HG03045 (cell line): ENCODE results near the gene ZNF445.
"Not testable (repeated sequence)": the region's sequence is repeated elsewhere in the genome, so short reads cannot be mapped to it uniquely, and the experiment has no call there.

Source experiments
- ATAC-seq: cut with Tn5 transposase; IDR thresholded peaks from one replicate; pipeline ENCODE4 v1.9.1; 2021; ENCODE audit warnings: mild to moderate bottlenecking, moderate library complexity; ENCODE audit not compliant: unreplicated experiment

The ZNF445 gene

GRCh38 chr3:44437800-44438199 is 39.7 kb downstream of the ZNF445 start:
- ATAC-seq, result no peak

- no peak for ATAC-seq
Measured at GRCh38 chr3:44436181-44436580, 41.3 kb downstream of the ZNF445 start.

DNA sequence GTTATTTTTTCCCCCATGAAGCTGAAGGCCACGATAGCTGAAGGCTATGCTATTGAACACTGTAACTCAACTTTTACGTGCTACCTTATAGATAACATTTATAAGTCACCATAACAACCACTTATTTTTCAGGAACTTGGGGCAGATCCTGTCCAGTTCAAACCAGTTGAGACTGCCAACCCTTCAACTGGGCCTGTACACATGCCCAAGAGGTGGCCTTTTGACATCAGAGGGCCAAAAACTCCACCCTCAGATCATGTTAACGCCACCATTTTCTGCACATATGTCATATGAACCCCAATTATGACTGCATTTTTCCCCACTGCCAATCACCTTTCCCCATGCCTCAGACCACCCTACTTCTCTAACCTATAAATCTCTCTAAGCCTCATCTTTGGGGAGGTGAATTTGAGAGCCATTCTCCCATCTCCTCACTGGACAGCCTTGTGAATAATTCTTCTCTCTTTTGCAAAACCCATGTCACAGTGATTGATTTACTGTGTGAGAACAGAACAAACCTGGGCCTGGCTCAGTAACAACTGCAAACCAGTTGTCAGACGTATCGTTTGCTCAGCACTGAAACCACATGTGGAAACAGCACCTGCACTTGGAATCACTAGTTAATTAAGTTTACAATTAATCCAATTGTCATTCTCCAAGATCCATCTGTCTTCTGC is 42.5 kb downstream of the ZNF445 start:
- no peak for ATAC-seq

- no peak for ATAC-seq
Measured at GRCh38 chr3:44430466-44430865, 47.0 kb downstream of the ZNF445 start.

- ATAC-seq, result no peak
Measured at GRCh38 chr3:44429459-44429858, 48.0 kb downstream of the ZNF445 start.

DNA sequence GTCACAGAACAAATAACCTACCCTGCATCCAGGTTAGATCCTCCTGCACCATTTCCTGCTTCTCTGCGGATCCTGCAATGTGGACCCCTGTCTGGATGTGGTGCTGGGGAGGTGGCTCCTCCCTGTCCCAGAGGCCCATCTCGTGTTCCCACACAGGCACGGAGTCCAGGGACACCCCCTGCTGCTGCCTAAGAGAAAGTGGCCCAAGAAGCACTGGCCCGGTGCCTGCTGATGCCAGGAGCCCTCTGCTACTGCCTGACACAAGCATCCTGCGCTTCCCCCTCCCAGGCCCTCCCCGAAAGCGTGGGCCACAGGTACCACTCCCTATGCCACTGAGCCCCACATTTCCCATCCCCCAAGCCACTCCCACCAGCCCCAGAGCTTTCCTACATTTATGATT is 48.6 kb downstream of the ZNF445 start:
- ATAC-seq, result no peak

- ATAC-seq, result no peak
Measured at GRCh38 chr3:44427683-44428082, 49.8 kb downstream of the ZNF445 start.

DNA sequence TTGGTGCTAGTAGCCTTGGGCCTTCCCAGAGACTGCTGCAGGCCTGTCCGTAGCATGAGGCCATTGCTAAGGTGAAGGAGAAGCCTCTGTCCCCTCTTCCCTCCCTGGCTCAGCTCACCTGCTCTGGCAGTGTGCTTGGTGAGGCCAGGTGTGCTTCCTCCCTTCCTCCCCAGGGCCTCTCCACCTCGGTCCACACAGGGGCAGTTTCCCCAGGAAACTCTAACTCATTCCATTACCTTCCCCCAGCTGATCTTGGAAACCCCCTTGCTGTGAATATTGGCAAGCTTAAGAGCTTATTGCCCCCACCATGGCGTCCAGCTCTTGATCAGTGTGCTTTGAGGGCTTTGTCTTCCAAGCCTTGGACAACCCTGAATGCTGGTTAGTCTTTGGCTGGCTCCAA is 52.7 kb downstream of the ZNF445 start:
- no peak for ATAC-seq

DNA sequence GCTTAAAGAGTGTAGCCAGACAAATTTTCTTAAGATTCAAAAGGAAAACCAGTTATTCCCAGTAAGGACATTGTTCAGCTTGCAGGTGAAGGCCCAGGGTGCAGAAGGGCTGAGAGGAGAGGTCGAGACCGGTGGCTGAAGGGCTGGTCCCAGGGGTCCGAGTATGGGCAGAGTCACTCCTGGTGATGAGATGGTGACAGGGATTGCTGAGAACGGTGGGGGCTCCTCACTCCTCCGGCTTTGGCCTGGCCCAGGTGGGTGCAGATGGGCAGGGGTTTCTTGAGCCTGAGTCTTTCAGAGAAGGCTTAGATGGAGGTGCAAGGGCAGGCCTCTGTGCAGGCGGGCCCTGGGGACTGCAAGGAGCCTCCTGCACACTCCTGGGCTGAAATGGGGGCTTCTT is 56.2 kb downstream of the ZNF445 start:
- ATAC-seq, result no peak

GRCh38 chr3:44420676-44421075 is 56.8 kb downstream of the ZNF445 start:
- ATAC-seq, result no peak

DNA sequence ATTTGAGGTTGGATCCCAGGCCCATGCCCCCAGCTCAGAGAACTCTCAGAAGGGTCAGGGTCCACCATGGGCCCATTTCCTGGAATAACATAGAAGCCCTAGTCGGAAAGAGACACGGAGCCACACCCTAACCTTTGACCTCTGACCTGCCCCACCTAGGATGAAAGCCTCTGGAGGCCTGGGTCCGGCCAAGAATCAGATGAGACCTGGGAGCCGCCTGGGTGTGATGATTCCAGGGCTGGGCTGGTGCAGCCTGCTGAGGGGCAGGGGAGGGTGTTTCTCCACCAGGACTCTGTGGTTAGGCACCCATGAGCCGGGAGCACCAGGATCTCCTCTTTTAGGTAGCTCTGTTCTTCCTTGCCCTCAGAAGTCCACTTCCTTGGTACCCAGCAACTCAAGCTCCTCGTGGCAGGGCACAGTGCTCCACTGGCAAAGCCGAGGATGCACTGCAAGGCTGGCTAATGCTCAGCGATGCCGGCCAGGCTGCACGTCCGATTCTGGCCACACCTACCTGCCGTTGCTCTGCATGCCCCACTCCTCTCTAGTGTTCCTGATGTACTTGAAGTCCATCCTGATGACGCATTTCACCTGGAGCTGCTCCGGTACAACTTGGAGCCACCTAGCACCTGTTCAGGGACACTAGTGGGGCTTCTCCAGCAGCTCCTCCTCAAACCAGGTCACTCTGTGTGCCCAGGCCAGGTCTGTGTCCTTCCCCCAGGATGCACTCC is 57.4 kb downstream of the ZNF445 start:
- ATAC-seq, result no peak

DNA sequence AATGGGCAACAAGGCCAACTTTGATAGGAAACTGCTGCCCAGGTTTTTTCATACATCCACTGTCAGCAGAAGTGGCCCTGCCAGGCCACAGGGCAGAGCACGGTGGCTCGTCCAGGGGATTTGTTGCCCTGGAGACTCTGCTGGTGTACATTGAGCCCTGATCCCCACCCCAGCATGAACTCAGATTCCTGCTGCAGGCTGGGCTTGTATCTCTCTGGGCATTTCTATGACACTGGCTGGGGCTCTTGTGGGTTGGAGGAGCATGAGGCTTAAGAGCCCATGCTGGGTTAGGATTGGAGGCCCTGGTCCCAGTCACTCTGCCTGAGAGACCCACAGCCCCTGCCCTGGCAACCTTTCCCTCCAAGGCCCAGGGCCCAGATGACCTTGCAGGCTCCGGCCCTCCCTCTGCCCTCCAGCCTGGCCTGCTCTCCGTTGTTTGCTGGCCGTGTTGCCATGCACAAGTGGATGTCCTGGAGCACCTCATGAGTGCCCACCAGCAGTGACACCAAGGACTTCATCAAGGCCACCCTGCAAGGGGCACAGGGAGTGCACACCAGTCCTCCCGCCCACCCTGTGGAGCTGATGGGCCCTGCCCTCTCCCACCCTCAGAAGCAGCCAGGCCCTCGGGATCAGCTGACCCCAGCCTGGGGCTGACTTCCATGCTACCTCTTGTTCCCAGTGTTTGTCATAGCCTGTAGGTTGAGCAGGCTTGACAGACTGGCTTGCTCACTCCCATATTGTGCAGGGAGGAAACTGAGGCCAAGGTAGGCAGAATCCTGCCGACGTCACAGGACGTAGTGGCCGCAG is 58.2 kb downstream of the ZNF445 start:
- ATAC-seq, result no peak

DNA sequence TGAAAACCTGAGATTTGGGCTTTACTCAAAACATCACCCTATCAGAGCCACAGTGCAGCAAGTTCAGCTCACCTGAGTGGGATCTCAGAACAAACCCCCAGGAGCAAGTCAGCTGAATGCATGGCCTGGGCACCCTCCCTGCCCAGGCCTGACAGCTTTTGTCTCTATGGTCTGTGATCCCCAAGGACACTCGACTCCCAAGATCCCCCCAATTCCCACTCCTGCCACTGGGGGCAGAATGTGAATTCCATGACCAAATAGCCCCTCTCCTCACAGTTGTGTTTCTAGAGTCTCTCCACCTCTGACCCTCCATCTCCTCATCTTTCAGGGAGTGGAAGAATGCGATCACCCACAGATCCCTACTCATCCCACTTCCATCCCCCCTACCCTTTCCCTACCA is 58.9 kb downstream of the ZNF445 start:
- no peak for ATAC-seq

- ATAC-seq, result not testable (repeated sequence)
Measured at GRCh38 chr3:44418118-44418517, 59.4 kb downstream of the ZNF445 start.

DNA sequence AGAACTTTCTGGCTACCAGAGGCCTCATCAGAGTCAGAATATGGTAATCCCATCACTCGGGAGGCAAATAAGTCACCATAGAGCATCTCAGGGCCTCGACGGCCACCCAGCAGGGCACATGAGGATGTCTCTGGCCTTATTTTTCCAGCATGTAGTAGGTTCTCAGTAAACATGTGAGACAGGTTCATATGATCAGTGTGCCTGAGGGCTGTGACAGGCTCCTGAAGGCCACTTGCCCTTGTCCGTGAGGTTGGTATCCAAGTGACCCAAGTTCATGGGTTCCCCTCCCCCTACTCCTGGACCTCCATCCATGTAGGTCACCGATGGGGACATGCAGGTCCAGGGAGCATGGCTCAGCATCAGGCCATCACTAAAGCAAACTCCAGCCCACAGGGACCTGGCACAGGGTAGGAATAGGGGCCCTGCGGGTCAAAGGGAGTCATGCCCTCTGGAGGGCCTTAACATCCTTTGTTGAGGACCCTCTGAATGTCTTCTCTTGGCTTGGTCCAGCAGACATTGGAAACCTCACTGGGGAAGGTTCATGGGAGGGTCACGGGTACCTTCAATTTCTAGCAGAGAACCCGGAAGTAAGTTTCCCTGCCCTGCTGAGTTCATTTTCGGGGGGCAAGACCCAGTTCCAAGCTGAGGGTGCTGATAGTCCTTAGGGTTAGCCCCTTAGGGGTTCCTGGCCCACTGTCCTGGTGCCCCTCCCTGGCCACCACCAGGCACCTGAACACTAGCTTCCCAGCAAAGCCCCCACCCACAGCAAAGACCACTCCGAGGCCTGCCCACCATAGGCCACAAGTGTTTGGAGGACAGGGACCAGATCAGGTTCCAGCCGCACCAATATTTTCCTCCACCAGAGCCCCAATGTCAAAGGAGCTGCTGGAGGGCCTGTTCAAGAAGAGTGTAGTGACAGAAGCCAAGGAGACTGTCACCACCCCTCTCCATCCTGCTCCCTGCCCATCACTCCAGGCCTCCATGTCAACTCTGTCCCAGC is 61.1 kb downstream of the ZNF445 start:
- no peak for ATAC-seq

GRCh38 chr3:44415421-44415820 is 62.0 kb downstream of the ZNF445 start:
- no peak for ATAC-seq

GRCh38 chr3:44414517-44415090 is 62.9 kb downstream of the ZNF445 start:
- ATAC-seq, result no peak

DNA sequence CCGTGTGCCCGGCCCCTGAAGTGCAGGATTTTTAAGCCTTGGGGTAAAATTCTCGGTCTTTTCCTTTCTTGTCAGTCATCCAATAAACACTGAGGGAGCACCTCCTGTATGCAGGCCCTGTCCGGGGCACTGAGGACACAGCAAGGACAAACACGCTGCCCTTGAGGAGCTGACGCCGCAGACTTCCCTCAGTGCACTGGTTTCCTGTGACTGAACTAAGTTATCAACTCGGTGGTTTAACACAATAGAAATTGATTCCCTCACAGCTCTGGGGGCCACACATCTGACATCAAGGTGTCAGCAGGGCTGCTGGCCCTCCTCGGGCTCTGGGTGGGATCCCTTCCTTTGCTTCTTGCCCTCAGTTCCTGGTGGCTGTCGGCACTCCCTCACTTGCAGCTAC is 65.1 kb downstream of the ZNF445 start:
- no peak for ATAC-seq

GRCh38 chr3:44411031-44411645 is 66.3 kb downstream of the ZNF445 start:
- no peak for ATAC-seq
